HEK293 (cell line): ENCODE results near the gene NUP62.

Experiments used
- BCL11B ChIP-seq: fragments of 450-650 bp; formaldehyde crosslinking; IDR thresholded peaks from 2 replicates; pipeline ENCODE4 v1.5.1; 2016; ENCODE audit warnings: low read depth, missing biosample characterization, missing genetic modification characterization
- EGR2 ChIP-seq: fragments of 450-650 bp; formaldehyde crosslinking; IDR thresholded peaks from 2 replicates; pipeline ENCODE4 v1.5.1; 2016; ENCODE audit warnings: low read depth, missing biosample characterization, missing genetic modification characterization
- GFI1B ChIP-seq: fragments of 450-650 bp; formaldehyde crosslinking; IDR thresholded peaks from 2 replicates; pipeline ENCODE4 v1.5.1; 2016; ENCODE audit warnings: missing biosample characterization, missing genetic modification characterization
- GLIS1 ChIP-seq: fragments of 450-650 bp; formaldehyde crosslinking; IDR thresholded peaks from 2 replicates; pipeline ENCODE4 v1.5.1; 2016; ENCODE audit warnings: missing biosample characterization, missing genetic modification characterization
- KLF17 ChIP-seq: fragments of 450-650 bp; formaldehyde crosslinking; IDR thresholded peaks from 2 replicates; pipeline ENCODE4 v1.5.1; 2016; ENCODE audit warnings: missing biosample characterization, missing genetic modification characterization
- KLF8 ChIP-seq: fragments of 450-650 bp; formaldehyde crosslinking; IDR thresholded peaks from 2 replicates; pipeline ENCODE4 v1.5.1; 2016; ENCODE audit warnings: missing biosample characterization, missing genetic modification characterization
- KLF9 ChIP-seq: fragments of 450-650 bp; formaldehyde crosslinking; IDR thresholded peaks from 2 replicates; pipeline ENCODE4 v1.5.1; 2016; ENCODE audit warnings: missing biosample characterization, missing genetic modification characterization, low read depth
- SCRT1 ChIP-seq: fragments of 450-650 bp; formaldehyde crosslinking; IDR thresholded peaks from 2 replicates; pipeline ENCODE4 v1.5.1; 2016; ENCODE audit warnings: missing biosample characterization, missing genetic modification characterization, borderline replicate concordance
- SP3 ChIP-seq: fragments of 450-650 bp; formaldehyde crosslinking; IDR thresholded peaks from 2 replicates; pipeline ENCODE4 v1.5.1; 2016; ENCODE audit warnings: missing biosample characterization, missing genetic modification characterization
- TRIM28 ChIP-seq: IDR thresholded peaks from 2 replicates; pipeline ENCODE4 v1.6.1; 2011; ENCODE audit warnings: low read length, control low read depth, borderline replicate concordance
- ZBTB1 ChIP-seq: fragments of 450-650 bp; formaldehyde crosslinking; IDR thresholded peaks from 2 replicates; pipeline ENCODE4 v1.5.1; 2016; ENCODE audit warnings: missing biosample characterization, missing genetic modification characterization
- ZBTB11 ChIP-seq: fragments of 450-650 bp; formaldehyde crosslinking; conservative IDR thresholded peaks from 2 replicates; pipeline ENCODE4 v1.5.1; 2016; ENCODE audit warnings: low read depth, missing biosample characterization, missing genetic modification characterization
- ZBTB17 ChIP-seq: fragments of 450-650 bp; formaldehyde crosslinking; IDR thresholded peaks from 2 replicates; pipeline ENCODE4 v1.5.1; 2016; ENCODE audit warnings: missing biosample characterization, missing genetic modification characterization
- ZBTB21 ChIP-seq: fragments of 450-650 bp; formaldehyde crosslinking; IDR thresholded peaks from 2 replicates; pipeline ENCODE4 v1.5.1; 2017; ENCODE audit warnings: missing biosample characterization, missing genetic modification characterization
- ZFHX2 ChIP-seq: fragments of 450-650 bp; formaldehyde crosslinking; conservative IDR thresholded peaks from 2 replicates; pipeline ENCODE4 v1.5.1; 2016; ENCODE audit warnings: missing biosample characterization, missing genetic modification characterization
- ZNF10 ChIP-seq: fragments of 450-650 bp; formaldehyde crosslinking; IDR thresholded peaks from 2 replicates; pipeline ENCODE4 v1.5.1; 2017; ENCODE audit warnings: missing biosample characterization, missing genetic modification characterization
- ZNF121 ChIP-seq: fragments of 450-650 bp; formaldehyde crosslinking; IDR thresholded peaks from 2 replicates; pipeline ENCODE4 v1.5.1; 2016; ENCODE audit warnings: missing biosample characterization, missing genetic modification characterization
- ZNF18 ChIP-seq: fragments of 450-650 bp; formaldehyde crosslinking; IDR thresholded peaks from 2 replicates; pipeline ENCODE4 v1.5.1; 2016; ENCODE audit warnings: missing biosample characterization, missing genetic modification characterization
- ZNF266 ChIP-seq: fragments of 450-650 bp; formaldehyde crosslinking; IDR thresholded peaks from 2 replicates; pipeline ENCODE4 v1.5.1; 2016; ENCODE audit warnings: missing biosample characterization, missing genetic modification characterization, low read depth
- ZNF404 ChIP-seq: fragments of 450-650 bp; formaldehyde crosslinking; IDR thresholded peaks from 2 replicates; pipeline ENCODE4 v1.5.1; 2017; ENCODE audit warnings: missing biosample characterization, missing genetic modification characterization
- ZNF449 ChIP-seq: fragments of 450-650 bp; formaldehyde crosslinking; IDR thresholded peaks from 2 replicates; pipeline ENCODE4 v1.5.1; 2017; ENCODE audit warnings: missing biosample characterization, mild to moderate bottlenecking, missing genetic modification characterization, moderate library complexity
- ZNF513 ChIP-seq: fragments of 450-650 bp; IDR thresholded peaks from 2 replicates; pipeline ENCODE4 v1.5.1; 2018; ENCODE audit warnings: missing biosample characterization, missing genetic modification characterization
- ZNF585B ChIP-seq: fragments of 450-650 bp; formaldehyde crosslinking; IDR thresholded peaks from 2 replicates; pipeline ENCODE4 v1.5.1; 2016; ENCODE audit warnings: missing biosample characterization, missing genetic modification characterization
- ZNF610 ChIP-seq: fragments of 450-650 bp; formaldehyde crosslinking; IDR thresholded peaks from 2 replicates; pipeline ENCODE4 v1.5.1; 2016; ENCODE audit warnings: missing biosample characterization, missing genetic modification characterization, borderline replicate concordance
- ZNF660 ChIP-seq: fragments of 450-650 bp; IDR thresholded peaks from 2 replicates; pipeline ENCODE4 v1.5.1; 2018; ENCODE audit warnings: missing biosample characterization, mild to moderate bottlenecking, missing genetic modification characterization

NUP62 gene

GRCh38 chr19:49929611-49930482 lies 543 bp upstream of the NUP62 start (continued):
- 0 out of 2 replicates have a peak, but pooled peaks have one; percentile 3 for TF ChIP-seq ZNF404
- TF ChIP-seq EGR2 (tag by site-specific recombination): peak; percentile 39; the same call in 1 of the 2 replicates
- TF ChIP-seq ZBTB17 (tag by site-specific recombination): peak; percentile 60
- peak; percentile 37; the same call in 1 of the 2 replicates for TF ChIP-seq ZFHX2
- 0 out of 2 replicates have a peak, but pooled peaks have one; percentile 10 for TF ChIP-seq ZBTB21
- TF ChIP-seq BCL11B (tag by site-specific recombination): peak; percentile 26; the same call in 1 of the 2 replicates
- no peak for TF ChIP-seq ZNF121
- TF ChIP-seq ZNF513 (tag by site-specific recombination): peak; percentile 18; the same call in 1 of the 2 replicates
- 0 out of 2 replicates have a peak, but pooled peaks have one; percentile 1 for TF ChIP-seq GFI1B (tag by site-specific recombination)
- peak; percentile 4; the same call in 1 of the 2 replicates for TF ChIP-seq ZNF660 (tag by site-specific recombination)
- TF ChIP-seq SP3: peak; percentile 82
- peak; percentile 71 for TF ChIP-seq KLF9 (tag by site-specific recombination)
- peak; percentile 2; the same call in 1 of the 2 replicates for TF ChIP-seq ZNF449 (tag by site-specific recombination)
- TF ChIP-seq ZNF18 (tag by site-specific recombination): 0 out of 2 replicates have a peak, but pooled peaks have one; percentile 8
- peak; percentile 35 for TF ChIP-seq ZBTB11 (tag by site-specific recombination)
- peak; percentile 14; the same call in 1 of the 2 replicates for TF ChIP-seq KLF17
- peak; percentile 71; the same call in 1 of the 2 replicates for TF ChIP-seq SCRT1
- TF ChIP-seq GLIS1 (tag by site-specific recombination): peak; percentile 17; the same call in 1 of the 2 replicates
- peak; percentile 52; the same call in 1 of the 2 replicates for TF ChIP-seq ZNF10 (tag by site-specific recombination)
- no peak for TF ChIP-seq ZBTB1 (tag by site-specific recombination)
- TF ChIP-seq ZNF585B (tag by site-specific recombination): no peak
- TF ChIP-seq KLF8 (tag by site-specific recombination): peak; percentile 27; the same call in 1 of the 2 replicates
- TF ChIP-seq ZNF610: peak; percentile 34
- TF ChIP-seq TRIM28: peak; percentile 54; the same call in 1 of the 2 replicates
- TF ChIP-seq ZNF266 (tag by site-specific recombination): no peak
